IMR-90 (cell line): ENCODE data around the gene PTCHD4. TPM values are rescaled to one million over a fixed set of nuclear protein-coding genes. Genes with fewer than 3 reads are reported as not detected.

Experiments
- ATAC-seq: fragments of 200-7000 bp; cut with Tn5 transposase; 2 replicates; pipeline ENCODE4 v1.9.1; 2020; ENCODE audit warnings: low read depth, mild to moderate bottlenecking, moderate library complexity
- BruUV-seq: library from RNA; stranded (reverse); fragments of 400-500 nt; replicated peaks from 2 replicates; lab custom pipeline; 2021; lab: Mats Ljungman, UMichigan
- CTCF ChIA-PET: fragments of 300-600 bp; formaldehyde crosslinking; extraction: SDS; loops from one replicate; lab custom pipeline; 2021; ENCODE audit warnings: antibody characterized with exemption; lab: Yijun Ruan, JAX
- POLR2A ChIA-PET: fragments of 300-600 bp; sonication (Branson Sonifier 250); formaldehyde crosslinking; loops from one replicate; lab custom pipeline; 2022; ENCODE audit warnings: antibody characterized with exemption; ENCODE audit not compliant: unreplicated experiment; lab: Charles Lee
- DNase-seq: peaks from one replicate; pipeline ENCODE4 v3.0.0; 2013
- H2AFZ ChIP-seq: replicated peaks from 2 replicates; pipeline ENCODE3; 2013; ENCODE audit warnings: low read length, mild to moderate bottlenecking; ENCODE audit not compliant: poor library complexity
- H2AK5ac ChIP-seq: 2 replicates; pipeline ENCODE4 v1.6.1; 2013; ENCODE audit warnings: low read depth, low read length, inconsistent platforms
- H2AK9ac ChIP-seq: replicated peaks from 2 replicates; pipeline ENCODE3; 2013; ENCODE audit warnings: mild to moderate bottlenecking, low read depth, low read length, moderate library complexity; ENCODE audit not compliant: poor library complexity
- H2BK120ac ChIP-seq: 2 replicates; pipeline ENCODE4 v1.6.1; 2013; ENCODE audit warnings: low read depth, low read length, inconsistent platforms
- H2BK15ac ChIP-seq: 3 replicates; pipeline ENCODE4 v1.6.1; 2013; ENCODE audit warnings: low read depth, low read length, inconsistent platforms
- H2BK20ac ChIP-seq: 2 replicates; pipeline ENCODE4 v1.6.1; 2013; ENCODE audit warnings: low read depth, mild to moderate bottlenecking, inconsistent platforms, low read length, moderate library complexity
- H2BK5ac ChIP-seq: 2 replicates; pipeline ENCODE4 v1.6.1; 2013; ENCODE audit warnings: mild to moderate bottlenecking, low read depth, low read length, inconsistent platforms; ENCODE audit not compliant: poor library complexity, severe bottlenecking
- H3K14ac ChIP-seq: replicated peaks from 2 replicates; pipeline ENCODE4 v1.6.1; 2013; ENCODE audit warnings: low read depth, low read length, inconsistent platforms
- H3K18ac ChIP-seq: 2 replicates; pipeline ENCODE4 v1.6.1; 2013; ENCODE audit warnings: low read depth, low read length, control low read depth
- H3K23ac ChIP-seq: 2 replicates; pipeline ENCODE4 v1.6.1; 2013; ENCODE audit warnings: low read depth, low read length, inconsistent platforms
- H3K27ac ChIP-seq: 2 replicates; pipeline ENCODE4 v1.5.1; 2013; ENCODE audit warnings: mild to moderate bottlenecking, control low read depth, low read length; ENCODE audit not compliant: insufficient read depth
- H3K27me3 ChIP-seq: 2 replicates; pipeline ENCODE4 v1.6.1; 2013; ENCODE audit warnings: low read length; ENCODE audit not compliant: control insufficient read depth, insufficient read depth
- H3K36me3 ChIP-seq: 2 replicates; pipeline ENCODE4 v1.6.1; 2013; ENCODE audit warnings: low read length, mixed read lengths; ENCODE audit not compliant: control insufficient read depth, insufficient read depth
- H3K4ac ChIP-seq: 2 replicates; pipeline ENCODE4 v1.6.1; 2013; ENCODE audit warnings: low read depth, low read length, inconsistent platforms
- H3K4me1 ChIP-seq: 2 replicates; pipeline ENCODE4 v1.6.1; 2013; ENCODE audit warnings: low read length, mixed read lengths; ENCODE audit not compliant: control insufficient read depth, insufficient read depth
- H3K4me2 ChIP-seq: 2 replicates; pipeline ENCODE4 v1.6.1; 2013; ENCODE audit warnings: low read depth, mild to moderate bottlenecking, control low read depth, low read length, moderate library complexity
- H3K4me3 ChIP-seq: 2 replicates; pipeline ENCODE4 v1.5.1; 2013; ENCODE audit warnings: low read depth, mild to moderate bottlenecking, control low read depth, low read length, moderate library complexity; ENCODE audit not compliant: insufficient read depth
- H3K56ac ChIP-seq: 2 replicates; pipeline ENCODE4 v1.6.1; 2013; ENCODE audit warnings: low read length, inconsistent platforms; ENCODE audit not compliant: insufficient read depth; ENCODE audit errors: extremely low read depth
- H3K79me1 ChIP-seq, 2 experiments: 2 replicates each; pipeline ENCODE4 v1.6.1; 2013; ENCODE audit warnings: low read length in 2 of 2, inconsistent platforms in 1 of 2, low read depth in 1 of 2
- H3K9ac ChIP-seq: 2 replicates; pipeline ENCODE4 v1.6.1; 2013; ENCODE audit warnings: low read depth, low read length, control low read depth
- H3K9me1 ChIP-seq: 2 replicates; pipeline ENCODE4 v1.6.1; 2013; ENCODE audit warnings: low read length, inconsistent platforms; ENCODE audit not compliant: insufficient read depth
- H3K9me3 ChIP-seq: 2 replicates; pipeline ENCODE4 v1.6.1; 2013; ENCODE audit warnings: low read length; ENCODE audit not compliant: control insufficient read depth, insufficient read depth
- H4K20me1 ChIP-seq: 2 replicates; pipeline ENCODE4 v1.6.1; 2013; ENCODE audit warnings: low read length, inconsistent platforms; ENCODE audit not compliant: insufficient read depth
- H4K5ac ChIP-seq: 2 replicates; pipeline ENCODE4 v1.6.1; 2013; ENCODE audit warnings: mild to moderate bottlenecking, low read depth, low read length, control low read depth
- H4K8ac ChIP-seq, 2 experiments: 2 replicates each; pipeline ENCODE4 v1.6.1; 2013; ENCODE audit warnings: low read depth in 2 of 2, low read length in 2 of 2, control low read depth in 1 of 2, inconsistent platforms in 1 of 2
- H4K91ac ChIP-seq: 2 replicates; pipeline ENCODE4 v1.6.1; 2013; ENCODE audit warnings: low read depth, low read length, inconsistent platforms; ENCODE audit not compliant: insufficient read depth
- FOS ChIP-seq: fragments of 150-350 bp; IDR thresholded peaks from 2 replicates; pipeline ENCODE4 v1.6.1; 2016; ENCODE audit warnings: low read depth, low read length
- RAD21 ChIP-seq: IDR thresholded peaks from 2 replicates; pipeline ENCODE4 v1.6.1; 2012; ENCODE audit warnings: low read length, improper control_type of control experiment
- RCOR1 ChIP-seq: IDR thresholded peaks from 2 replicates; pipeline ENCODE4 v1.6.1; 2012; ENCODE audit warnings: mild to moderate bottlenecking, low read length, improper control_type of control experiment; ENCODE audit not compliant: insufficient replicate concordance
- WGBS, 2 experiments: methylation state at CpG; one replicate each; pipeline versions ENCODE4 v1.1.5 to v1.1.7; 2013; ENCODE audit warnings: missing lambda C conversion rate in 2 of 2; ENCODE audit not compliant: insufficient read length in 1 of 2; ENCODE audit errors: extremely low coverage in 2 of 2; 5-methylcytosine and 5-hydroxymethylcytosine counted together
- dilution Hi-C: fragments of 300-500 bp; cut with HindIII; formaldehyde crosslinking; loops from one replicate; pipeline ENCODE4 v1.14.3; 2018; ENCODE audit warnings: low sequenced_read_pairs; ENCODE audit not compliant: unreplicated experiment
- in situ Hi-C: fragments of 300-500 bp; cut with MboI; formaldehyde crosslinking; loops from 3 replicates; pipeline ENCODE4 v1.14.3; 2019; ENCODE audit warnings: low sequenced_read_pairs, inconsistent platforms, mixed read lengths
- intact Hi-C: fragments of 100-400 bp; cut with micrococcal nuclease; formaldehyde crosslinking; loops from 2 replicates; pipeline ENCODE4 v1.10.0; 2022
- polyA plus RNA-seq, 3 experiments: library from polyadenylated mRNA; depleted of rRNA; stranded (reverse); fragments of >200 nt; gene quantifications; 2 replicates each; pipeline ENCODE4 v1.2.3, GENCODE V29; 2012; ENCODE audit warnings: low replicate concordance in 1 of 3
- total RNA-seq: library from RNA; depleted of rRNA; stranded (reverse); fragments of >200 nt; gene quantifications from 2 replicates; pipeline ENCODE4 v1.2.3, GENCODE V29; 2012

PTCHD4 gene
- total and polyA plus RNA-seq, 2 of the 4 experiments (the other 2 are of a cell fraction) = 0.53 to 0.72 TPM

DNA sequence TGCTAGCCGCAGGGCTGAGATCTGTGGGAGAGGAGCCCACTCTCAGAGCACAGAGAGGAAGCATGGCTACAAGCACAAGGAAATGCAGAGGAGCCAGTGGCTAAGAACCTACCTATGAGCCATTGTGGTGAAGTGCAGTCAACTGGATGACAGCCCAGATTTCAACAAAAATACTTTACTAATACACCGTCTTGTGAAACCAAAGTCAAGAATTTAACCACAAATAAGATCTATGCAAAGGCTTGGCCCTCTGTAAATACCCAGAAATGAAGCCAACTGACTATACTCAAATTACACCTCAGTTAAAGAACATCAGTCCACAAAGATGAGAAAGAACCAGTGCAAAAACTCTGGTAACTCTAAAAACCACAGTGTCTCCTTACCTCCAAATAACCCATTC lies 40.1 kb upstream of the PTCHD4 start:
- Histone ChIP-seq H3K4me1 (no peaks in the 10 kb centered on the region), H3K9me3 (peaks cover 2% of the 10 kb centered on the region; the same call in 1 of the 2 replicates), H2AK5ac (no peak overlapping the region), H2BK20ac (no peak overlapping the region), H3K27ac (no peak overlapping the region), H4K8ac (no peak overlapping the region), H3K4ac (no peak overlapping the region), H3K9ac (no peak overlapping the region), H3K4me2 (no peak overlapping the region), H3K36me3 (no peaks in the 10 kb centered on the region), H3K56ac (no peak overlapping the region), H3K23ac (no peak overlapping the region), H2BK120ac (no peak overlapping the region), H3K4me3 (no peak overlapping the region), H3K9me1 (no peaks in the 10 kb centered on the region), H2BK15ac (no peak overlapping the region), H2AK9ac (no peak overlapping the region), H3K27me3 (no peaks in the 10 kb centered on the region), H2AFZ (no peak overlapping the region), H4K20me1 (no peaks in the 10 kb centered on the region), H4K5ac (no peak overlapping the region), H2BK5ac (no peak overlapping the region), H3K14ac (no peak overlapping the region), H3K79me1 (no peaks in the 10 kb centered on the region), H3K18ac (no peak overlapping the region), H4K91ac (no peak overlapping the region)
- dilution Hi-C loops (no loop called here), in situ Hi-C loops (no loop called here), intact Hi-C loops (no loop called here)
- 86% methylated on average over 1 of the region's 2 CpGs; no CpG with 5 or more reads in 1 of the 2 experiments for WGBS, 2 experiments
- ChIA-PET POLR2A (no interaction called here), CTCF (no interaction called here)
- ATAC-seq (no peak), DNase-seq (no peak)
- TF ChIP-seq RCOR1 = no peak
- no peak for TF ChIP-seq FOS
- no peak for TF ChIP-seq RAD21
- no TSS peak for BruUV-seq
